ENCODE results near the gene ABCD1. TPM values are rescaled to one million over a fixed set of nuclear protein-coding genes. Genes with fewer than 3 reads are reported as not detected.

Gene ABCD1
- total RNA-seq, 1 donor from 2014 or later = 0.79 TPM

DNA sequence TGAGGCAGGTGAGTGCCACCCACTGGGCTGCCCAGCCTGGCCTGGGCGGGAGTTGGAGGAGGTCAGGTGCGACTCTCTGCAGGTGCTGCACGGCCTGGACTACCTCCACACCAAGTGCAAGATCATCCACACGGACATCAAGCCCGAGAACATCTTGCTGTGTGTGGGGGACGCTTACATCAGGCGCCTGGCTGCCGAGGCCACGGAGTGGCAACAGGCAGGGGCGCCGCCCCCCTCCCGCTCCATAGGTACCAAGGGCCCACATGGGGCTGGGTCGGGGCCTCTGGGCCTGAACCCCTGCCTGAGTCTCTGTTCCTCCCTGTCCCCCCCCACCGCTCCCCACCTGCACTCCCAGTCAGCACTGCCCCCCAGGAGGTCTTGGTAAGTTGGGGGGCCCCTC lies 58.2 kb downstream of the ABCD1 start:
- no peak overlapping the region for H2AFZ ChIP-seq (replicated peaks)
- H3K27ac Mint-ChIP-seq = no peak overlapping the region
- no peaks in the 10 kb centered on the region for H3K27me3 ChIP-seq
- H3K9me3 ChIP-seq (ENCODE audit: low read depth) = no peaks in the 10 kb centered on the region
- peaks cover 8% of the 10 kb centered on the region for H3K27me3 Mint-ChIP-seq (ENCODE audit: insufficient read depth, low read depth)
- H3K4me1 ChIP-seq = no peaks in the 10 kb centered on the region
- H3K27ac ChIP-seq = no peak overlapping the region
- H4K20me1 ChIP-seq (ENCODE audit: low read depth) = no peaks in the 10 kb centered on the region
- H3K4me3 ChIP-seq = no peak overlapping the region
- H3K9me3 Mint-ChIP-seq = peaks cover 15% of the 10 kb centered on the region
- H3K79me2 ChIP-seq (ENCODE audit: low read depth) = no peaks in the 10 kb centered on the region
- peaks cover 8% of the 10 kb centered on the region for H3K4me1 Mint-ChIP-seq
- no peaks in the 10 kb centered on the region for H3K36me3 ChIP-seq
- TF ChIP-seq, protein P1, sequence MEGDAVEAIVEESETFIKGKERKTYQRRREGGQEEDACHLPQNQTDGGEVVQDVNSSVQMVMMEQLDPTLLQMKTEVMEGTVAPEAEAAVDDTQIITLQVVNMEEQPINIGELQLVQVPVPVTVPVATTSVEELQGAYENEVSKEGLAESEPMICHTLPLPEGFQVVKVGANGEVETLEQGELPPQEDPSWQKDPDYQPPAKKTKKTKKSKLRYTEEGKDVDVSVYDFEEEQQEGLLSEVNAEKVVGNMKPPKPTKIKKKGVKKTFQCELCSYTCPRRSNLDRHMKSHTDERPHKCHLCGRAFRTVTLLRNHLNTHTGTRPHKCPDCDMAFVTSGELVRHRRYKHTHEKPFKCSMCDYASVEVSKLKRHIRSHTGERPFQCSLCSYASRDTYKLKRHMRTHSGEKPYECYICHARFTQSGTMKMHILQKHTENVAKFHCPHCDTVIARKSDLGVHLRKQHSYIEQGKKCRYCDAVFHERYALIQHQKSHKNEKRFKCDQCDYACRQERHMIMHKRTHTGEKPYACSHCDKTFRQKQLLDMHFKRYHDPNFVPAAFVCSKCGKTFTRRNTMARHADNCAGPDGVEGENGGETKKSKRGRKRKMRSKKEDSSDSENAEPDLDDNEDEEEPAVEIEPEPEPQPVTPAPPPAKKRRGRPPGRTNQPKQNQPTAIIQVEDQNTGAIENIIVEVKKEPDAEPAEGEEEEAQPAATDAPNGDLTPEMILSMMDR (IDR thresholded peaks at IDR 0.05) = no peak
- no peak for DNase-seq (ENCODE audit: low spot score)
- no peak overlapping the region for H3K4me2 ChIP-seq
- H3F3A ChIP-seq (ENCODE audit: low read depth) = no peaks in the 10 kb centered on the region
- H3K36me3 Mint-ChIP-seq = no peaks in the 10 kb centered on the region
- H3K9ac ChIP-seq = no peak overlapping the region
- no peak overlapping the region for H3K4me3 Mint-ChIP-seq

DNA sequence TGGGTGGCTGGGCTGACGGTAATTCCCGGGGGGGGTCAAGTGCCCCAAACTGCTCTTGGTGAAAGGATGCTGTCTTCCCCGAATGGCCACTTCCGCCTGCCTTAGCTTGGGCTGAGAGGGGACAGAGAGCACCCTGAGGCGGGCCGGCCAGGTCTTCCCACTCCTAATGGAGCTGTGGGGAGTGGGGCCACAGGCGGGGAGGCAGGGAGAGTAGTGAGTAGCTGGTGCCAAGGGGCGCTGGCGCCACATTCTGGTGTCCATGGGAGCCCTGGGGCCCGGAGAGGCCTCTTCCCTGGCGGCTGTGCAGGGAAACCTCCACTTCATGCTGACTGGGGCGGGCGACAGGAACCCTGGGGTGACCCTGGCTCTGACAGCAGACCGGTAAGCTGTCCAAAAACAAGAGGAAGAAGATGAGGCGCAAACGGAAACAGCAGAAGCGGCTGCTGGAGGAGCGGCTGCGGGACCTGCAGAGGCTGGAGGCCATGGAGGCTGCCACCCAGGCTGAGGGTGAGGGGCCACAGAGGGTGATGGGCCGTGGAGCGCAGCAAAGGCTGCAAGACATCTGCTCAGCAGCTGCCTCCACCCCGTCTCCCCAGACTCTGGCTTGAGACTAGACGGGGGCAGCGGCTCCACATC lies 58.8 kb downstream of the ABCD1 start:
- H3K79me2 ChIP-seq (ENCODE audit: low read depth) = no peaks in the 10 kb centered on the region
- H3K36me3 ChIP-seq = no peaks in the 10 kb centered on the region
- H3K27ac ChIP-seq = no peak overlapping the region
- H3F3A ChIP-seq (ENCODE audit: low read depth) = no peaks in the 10 kb centered on the region
- no peak overlapping the region for H3K4me3 ChIP-seq
- Mint-ChIP-seq H3K36me3 (no peaks in the 10 kb centered on the region), H3K27me3 (ENCODE audit: insufficient read depth, low read depth) (peaks cover 8% of the 10 kb centered on the region), H3K4me3 (no peak overlapping the region), H3K27ac (no peak overlapping the region), H3K9me3 (peaks cover 14% of the 10 kb centered on the region), H3K4me1 (peaks cover 8% of the 10 kb centered on the region)
- H2AFZ ChIP-seq (replicated peaks) = no peak overlapping the region
- H3K9ac ChIP-seq = no peak overlapping the region
- H3K9me3 ChIP-seq (ENCODE audit: low read depth) = no peaks in the 10 kb centered on the region
- DNase-seq (ENCODE audit: low spot score) = no peak
- no peaks in the 10 kb centered on the region for H3K4me1 ChIP-seq
- no peak overlapping the region for H3K4me2 ChIP-seq
- H4K20me1 ChIP-seq (ENCODE audit: low read depth) = no peaks in the 10 kb centered on the region
- H3K27me3 ChIP-seq = no peaks in the 10 kb centered on the region
- no peak for TF ChIP-seq EZH2 (IDR thresholded peaks at IDR 0.05)
- TF ChIP-seq EZH2phosphoT487 (IDR thresholded peaks at IDR 0.05) = no peak

DNA sequence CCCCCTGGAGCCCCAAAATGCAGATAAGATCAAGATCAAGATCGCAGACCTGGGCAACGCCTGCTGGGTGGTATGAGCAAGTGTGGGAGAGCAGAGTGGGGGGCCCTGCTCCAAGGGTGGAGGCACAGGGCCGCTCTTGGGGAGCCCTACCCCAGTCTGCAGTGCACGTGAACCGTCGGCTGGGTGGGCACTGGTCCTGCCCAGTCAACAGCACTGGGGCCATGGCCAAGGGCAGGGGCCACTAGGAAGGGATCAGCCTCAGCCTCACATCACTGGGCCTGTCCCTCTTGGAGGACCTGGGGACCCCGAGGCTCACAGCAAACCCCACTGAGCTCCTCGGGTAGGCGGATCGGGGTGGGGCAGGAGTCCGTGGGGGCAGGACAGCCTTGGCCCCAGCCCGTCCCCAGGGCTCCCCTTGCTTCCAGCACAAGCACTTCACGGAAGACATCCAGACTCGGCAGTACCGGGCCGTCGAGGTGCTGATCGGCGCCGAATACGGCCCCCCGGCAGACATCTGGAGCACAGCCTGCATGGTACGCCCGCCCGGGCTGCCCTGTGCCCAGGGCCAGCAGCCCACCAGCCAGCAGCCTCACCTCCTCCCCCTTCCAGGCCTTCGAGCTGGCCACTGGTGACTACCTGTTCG lies 59.8 kb downstream of the ABCD1 start:
- TF ChIP-seq, protein P1 (IDR thresholded peaks at IDR 0.05) = no peak
- TF ChIP-seq EZH2 (IDR thresholded peaks at IDR 0.05) (no peak), EZH2phosphoT487 (IDR thresholded peaks at IDR 0.05) (no peak)

DNA sequence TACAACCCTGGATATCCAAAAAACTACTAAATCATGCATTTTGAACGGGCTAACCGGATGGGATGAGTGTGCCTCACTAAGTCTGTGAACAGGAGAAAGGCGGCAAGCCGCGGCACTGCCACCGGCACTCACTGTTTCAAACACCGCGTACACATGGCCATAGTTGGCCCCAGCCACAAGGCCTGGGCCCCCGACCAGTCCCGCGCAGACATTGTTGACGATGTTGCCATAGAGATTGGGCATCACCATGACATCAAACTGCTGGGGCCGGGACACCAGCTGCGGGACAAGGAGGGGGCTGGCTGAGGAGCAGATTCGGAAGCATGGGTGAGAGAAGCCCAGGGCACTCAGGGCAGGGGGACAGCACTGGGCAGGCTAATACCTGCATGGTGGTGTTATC lies 62.0 kb downstream of the ABCD1 start:
- Mint-ChIP-seq H3K9me3 (peaks cover 26% of the 10 kb centered on the region), H3K36me3 (no peaks in the 10 kb centered on the region), H3K27ac (no peak overlapping the region), H3K4me1 (no peaks in the 10 kb centered on the region), H3K4me3 (no peak overlapping the region), H3K27me3 (ENCODE audit: insufficient read depth, low read depth) (peaks cover 8% of the 10 kb centered on the region)
- Histone ChIP-seq H3K4me3 (no peak overlapping the region), H3K36me3 (no peaks in the 10 kb centered on the region), H3K4me1 (no peaks in the 10 kb centered on the region), H3K4me2 (no peak overlapping the region), H3K9ac (no peak overlapping the region), H2AFZ (replicated peaks) (no peak overlapping the region), H3K27me3 (no peaks in the 10 kb centered on the region), H3K27ac (no peak overlapping the region), H4K20me1 (ENCODE audit: low read depth) (no peaks in the 10 kb centered on the region), H3F3A (ENCODE audit: low read depth) (no peaks in the 10 kb centered on the region), H3K79me2 (ENCODE audit: low read depth) (peaks cover 4% of the 10 kb centered on the region), H3K9me3 (ENCODE audit: low read depth) (no peaks in the 10 kb centered on the region)
- TF ChIP-seq EZH2 (IDR thresholded peaks at IDR 0.05) (no peak), EZH2phosphoT487 (IDR thresholded peaks at IDR 0.05) (no peak)
- TF ChIP-seq, protein P1 (IDR thresholded peaks at IDR 0.05) = no peak
- DNase-seq (ENCODE audit: low spot score) = no peak

More for the DNA sequence above, 59.8 kb downstream of the ABCD1 start:
- H3K4me1 ChIP-seq = no peaks in the 10 kb centered on the region
- no peak overlapping the region for H3K9ac ChIP-seq
- no peaks in the 10 kb centered on the region for H3K79me2 ChIP-seq (ENCODE audit: low read depth)
- Mint-ChIP-seq H3K27ac (no peak overlapping the region), H3K36me3 (no peaks in the 10 kb centered on the region), H3K4me1 (peaks cover 8% of the 10 kb centered on the region), H3K27me3 (ENCODE audit: insufficient read depth, low read depth) (peaks cover 8% of the 10 kb centered on the region), H3K9me3 (peaks cover 19% of the 10 kb centered on the region), H3K4me3 (no peak overlapping the region)
- no peaks in the 10 kb centered on the region for H3K36me3 ChIP-seq
- H3K27ac ChIP-seq = no peak overlapping the region
- no peaks in the 10 kb centered on the region for H3K27me3 ChIP-seq
- no peak overlapping the region for H3K4me3 ChIP-seq
- no peak overlapping the region for H3K4me2 ChIP-seq
- no peaks in the 10 kb centered on the region for H4K20me1 ChIP-seq (ENCODE audit: low read depth)
- no peaks in the 10 kb centered on the region for H3F3A ChIP-seq (ENCODE audit: low read depth)
- no peaks in the 10 kb centered on the region for H3K9me3 ChIP-seq (ENCODE audit: low read depth)
- DNase-seq (ENCODE audit: low spot score) = no peak
- no peak overlapping the region for H2AFZ ChIP-seq (replicated peaks)

Measured in neural progenitor cell (in vitro differentiated cells).